HepG2 (cell line): Measurements from ENCODE around the gene MST1R. TPM values are rescaled to one million over a fixed set of nuclear protein-coding genes. Genes with fewer than 3 reads are reported as not detected.

Experiments used
- ARHGAP35 ChIP-seq: sonication (generic); formaldehyde crosslinking; IDR thresholded peaks from 2 replicates; pipeline ENCODE4 v1.9.0; 2022; ENCODE audit warnings: mild to moderate bottlenecking, inconsistent platforms, moderate library complexity, missing genetic modification reagents, borderline replicate concordance
- BRCA1 ChIP-seq: sonication (generic); formaldehyde crosslinking; IDR thresholded peaks from 2 replicates; pipeline ENCODE4 v1.4.0; 2020; ENCODE audit warnings: missing genetic modification reagents
- FOXC1 ChIP-seq: sonication (generic); formaldehyde crosslinking; IDR thresholded peaks from 2 replicates; pipeline ENCODE4 v1.8.0; 2022; ENCODE audit warnings: mild to moderate bottlenecking, missing genetic modification reagents, borderline replicate concordance
- HNRNPH1 ChIP-seq: fragments of 200-400 bp; formaldehyde crosslinking; optimal IDR thresholded peaks from 2 replicates; pipeline ENCODE3; 2017; ENCODE audit warnings: mild to moderate bottlenecking, low read depth, low read length
- HNRNPLL ChIP-seq: fragments of 200-400 bp; formaldehyde crosslinking; IDR thresholded peaks from 2 replicates; pipeline ENCODE4 v1.6.1; 2017; ENCODE audit warnings: mild to moderate bottlenecking, low read depth, low read length; ENCODE audit not compliant: poor library complexity, severe bottlenecking
- IKZF4 ChIP-seq: sonication (generic); formaldehyde crosslinking; IDR thresholded peaks from 2 replicates; pipeline ENCODE4 v1.5.1; 2020; ENCODE audit warnings: borderline replicate concordance, mild to moderate bottlenecking, low read depth, missing genetic modification reagents; ENCODE audit errors: not compliant biosample characterization
- KDM5A ChIP-seq: fragments of 200-600 bp; sonication (generic); IDR thresholded peaks from 2 replicates; pipeline ENCODE4 v1.7.0; 2018; ENCODE audit warnings: antibody characterized with exemption, mild to moderate bottlenecking, low read length, borderline replicate concordance
- KMT2B ChIP-seq: IDR thresholded peaks from 2 replicates; pipeline ENCODE4 v1.6.1; 2016; ENCODE audit warnings: missing genetic modification reagents, missing compliant biosample characterization
- MAFK ChIP-seq, 2 experiments: IDR thresholded peaks in 1 of 2; conservative IDR thresholded peaks in 1 of 2; 2 replicates each; pipeline ENCODE4 v1.6.1; 2011; ENCODE audit warnings: improper control_type of control experiment in 2 of 2, low read length in 2 of 2
- NFIB ChIP-seq: sonication (generic); formaldehyde crosslinking; IDR thresholded peaks from 2 replicates; pipeline ENCODE4 v1.9.0; 2021; ENCODE audit warnings: missing genetic modification reagents, mild to moderate bottlenecking, borderline replicate concordance
- NR2F1 ChIP-seq, 2 experiments: fragments of 450-650 bp in 1 of 2; formaldehyde crosslinking in 1 of 2; IDR thresholded peaks; 2 replicates each; pipeline versions ENCODE4 v1.5.0 to v1.6.1; 2016 to 2020; ENCODE audit warnings: mild to moderate bottlenecking in 1 of 2, missing compliant biosample characterization in 1 of 2, missing genetic modification reagents in 1 of 2, moderate library complexity in 1 of 2
- TEAD2 ChIP-seq: sonication (generic); formaldehyde crosslinking; IDR thresholded peaks from 2 replicates; pipeline ENCODE4 v1.9.0; 2021; ENCODE audit warnings: missing genetic modification reagents
- ZNF510 ChIP-seq: sonication (generic); formaldehyde crosslinking; IDR thresholded peaks from 2 replicates; pipeline ENCODE4 v1.4.0; 2020; ENCODE audit warnings: low read depth, mild to moderate bottlenecking, missing genetic modification reagents
- ZNF713 ChIP-seq: sonication (generic); formaldehyde crosslinking; IDR thresholded peaks from 2 replicates; pipeline ENCODE4 v1.4.0; 2020; ENCODE audit warnings: mild to moderate bottlenecking, missing genetic modification reagents
- ZNF737 ChIP-seq: sonication (generic); formaldehyde crosslinking; IDR thresholded peaks from 2 replicates; pipeline ENCODE4 v1.5.0; 2020; ENCODE audit warnings: missing genetic modification reagents, mild to moderate bottlenecking, borderline replicate concordance
- ZNF790 ChIP-seq: sonication (generic); formaldehyde crosslinking; IDR thresholded peaks from 2 replicates; pipeline ENCODE4 v1.8.0; 2022; ENCODE audit warnings: missing genetic modification reagents, mild to moderate bottlenecking, borderline replicate concordance
- ZNF891 ChIP-seq: sonication (generic); formaldehyde crosslinking; IDR thresholded peaks from 2 replicates; pipeline ENCODE4 v1.5.0; 2020; ENCODE audit warnings: mild to moderate bottlenecking, missing genetic modification reagents
- polyA plus RNA-seq, 8 experiments: library from polyadenylated mRNA; depleted of rRNA in 3 of 8; stranded (reverse) in 7 of 8; unstranded in 1 of 8; fragments of >200 nt; fragmentation: Illumina TruSeq in 4 of 8; extraction: Trizol in 4 of 8; gene quantifications; 2 replicates each; pipeline versions ENCODE4 v1.2.1 to v1.2.3, GENCODE V29; 2011 to 2016; ENCODE audit warnings: low read depth in 4 of 8, missing spikeins in 1 of 8, mixed read lengths in 1 of 8; ENCODE audit not compliant: insufficient read depth in 1 of 8
- total RNA-seq, 5 experiments: library from RNA; depleted of rRNA; stranded (reverse); fragments of >200 nt; fragmentation: Illumina TruSeq; extraction: Trizol; gene quantifications; 2 replicates each; pipeline ENCODE4 v1.2.3, GENCODE V29; 2016; ENCODE audit warnings: low read depth in 1 of 5
- TF ChIP-seq, protein P1 (sequence below): sonication (generic); formaldehyde crosslinking; IDR thresholded peaks from 2 replicates; pipeline ENCODE4 v1.8.0; 2022; ENCODE audit warnings: mild to moderate bottlenecking, missing genetic modification reagents, borderline replicate concordance
- TF ChIP-seq, protein P2 (sequence below): sonication (generic); formaldehyde crosslinking; IDR thresholded peaks from 2 replicates; pipeline ENCODE4 v1.5.1; 2020; ENCODE audit warnings: mild to moderate bottlenecking, missing genetic modification reagents, borderline replicate concordance
- TF ChIP-seq, protein P3 (sequence below): sonication (generic); formaldehyde crosslinking; IDR thresholded peaks from 2 replicates; pipeline ENCODE4 v1.8.1; 2023; ENCODE audit warnings: mild to moderate bottlenecking, inconsistent platforms, moderate library complexity, missing genetic modification reagents, borderline replicate concordance

MST1R gene
- total and polyA plus RNA-seq, 2 of the 13 experiments (the other 11 are each of a cell fraction or from before 2014, with no cell fraction given) = 0.11 to 0.77 TPM

DNA sequence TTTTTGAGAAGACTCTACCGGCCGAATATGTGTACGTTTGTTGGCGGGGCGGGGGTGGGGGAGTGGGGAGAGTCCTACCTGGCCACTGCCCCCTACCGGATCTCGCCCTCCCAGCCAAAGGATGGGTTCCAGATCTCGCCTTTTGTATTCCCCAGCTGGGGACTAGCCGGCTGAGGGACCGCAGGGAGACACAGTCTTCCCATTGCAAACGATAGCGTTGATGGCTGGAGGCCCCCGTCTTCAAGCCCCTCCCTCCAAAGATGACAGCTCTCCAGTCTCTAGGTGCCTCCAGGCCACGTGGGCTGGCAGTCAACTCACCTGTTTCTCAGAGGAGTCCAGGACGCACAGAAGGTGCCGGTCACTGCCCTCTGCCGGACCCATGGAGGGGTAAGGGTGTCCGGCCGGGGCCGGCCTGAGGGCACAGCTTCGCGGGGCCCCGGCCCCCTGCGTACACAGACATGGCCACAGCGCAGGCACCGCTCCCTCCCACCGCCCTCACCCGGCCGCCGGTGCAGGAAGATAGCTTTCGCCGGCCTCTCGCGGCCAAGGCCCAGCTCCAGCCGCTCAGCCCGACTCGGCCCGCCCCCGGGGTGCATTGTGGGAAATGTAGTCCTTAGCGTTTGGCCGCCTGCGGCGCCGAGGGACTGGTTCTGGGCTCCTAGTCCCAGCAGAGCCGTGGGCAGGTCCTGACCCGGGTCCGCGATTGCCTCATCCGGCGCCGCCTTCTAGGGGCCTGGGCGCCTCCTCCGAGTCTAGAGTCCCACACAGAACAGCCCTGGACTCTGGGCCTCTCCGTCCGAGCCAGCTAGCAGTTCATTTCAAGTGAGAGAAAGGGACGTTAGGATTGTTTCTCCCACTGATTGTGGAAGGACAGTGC is 25.9 kb upstream of the MST1R start, which contains the start of gene MON1A (continued):
- TF ChIP-seq HNRNPH1 (no peak), TEAD2 (no peak), BRCA1 (CRISPR knock-in tag) (no peak), IKZF4 (CRISPR knock-in tag) (no peak), NFIB (no peak), KMT2B (CRISPR knock-in tag) (peak; percentile 70), ZNF891 (CRISPR knock-in tag) (0 out of 2 replicates have a peak, but pooled peaks have one; percentile 94), MAFK (conservative IDR thresholded peaks at IDR 0.05 in 1 of 2, IDR thresholded peaks at IDR 0.05 in 1 of 2; ENCODE audit: low read length in 2 of 2) (no peak), ARHGAP35 (CRISPR knock-in tag) (no peak), NR2F1 (CRISPR knock-in tag; IDR thresholded peaks at IDR 0.05) (peak; percentile 74 to 79), ZNF790 (no peak), ZNF510 (CRISPR knock-in tag) (no peak), ZNF713 (CRISPR knock-in tag) (no peak), HNRNPLL (peak; percentile 76), FOXC1 (CRISPR knock-in tag) (no peak), KDM5A (peak; percentile 38; the same call in 1 of the 2 replicates), ZNF737 (CRISPR knock-in tag) (no peak)
- TF ChIP-seq, protein P1, sequence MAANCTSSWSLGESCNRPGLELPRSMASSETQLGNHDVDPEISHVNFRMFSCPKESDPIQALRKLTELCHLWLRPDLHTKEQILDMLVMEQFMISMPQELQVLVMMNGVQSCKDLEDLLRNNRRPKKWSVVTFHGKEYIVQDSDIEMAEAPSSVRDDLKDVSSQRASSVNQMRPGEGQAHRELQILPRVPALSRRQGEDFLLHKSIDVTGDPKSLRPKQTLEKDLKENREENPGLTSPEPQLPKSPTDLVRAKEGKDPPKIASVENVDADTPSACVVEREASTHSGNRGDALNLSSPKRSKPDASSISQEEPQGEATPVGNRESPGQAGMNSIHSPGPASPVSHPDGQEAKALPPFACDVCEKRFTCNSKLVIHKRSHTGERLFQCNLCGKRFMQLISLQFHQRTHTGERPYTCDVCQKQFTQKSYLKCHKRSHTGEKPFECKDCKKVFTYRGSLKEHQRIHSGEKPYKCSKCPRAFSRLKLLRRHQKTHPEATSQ (CRISPR knock-in tag) = peak; percentile 27; the same call in 1 of the 2 replicates
- TF ChIP-seq, protein P2, sequence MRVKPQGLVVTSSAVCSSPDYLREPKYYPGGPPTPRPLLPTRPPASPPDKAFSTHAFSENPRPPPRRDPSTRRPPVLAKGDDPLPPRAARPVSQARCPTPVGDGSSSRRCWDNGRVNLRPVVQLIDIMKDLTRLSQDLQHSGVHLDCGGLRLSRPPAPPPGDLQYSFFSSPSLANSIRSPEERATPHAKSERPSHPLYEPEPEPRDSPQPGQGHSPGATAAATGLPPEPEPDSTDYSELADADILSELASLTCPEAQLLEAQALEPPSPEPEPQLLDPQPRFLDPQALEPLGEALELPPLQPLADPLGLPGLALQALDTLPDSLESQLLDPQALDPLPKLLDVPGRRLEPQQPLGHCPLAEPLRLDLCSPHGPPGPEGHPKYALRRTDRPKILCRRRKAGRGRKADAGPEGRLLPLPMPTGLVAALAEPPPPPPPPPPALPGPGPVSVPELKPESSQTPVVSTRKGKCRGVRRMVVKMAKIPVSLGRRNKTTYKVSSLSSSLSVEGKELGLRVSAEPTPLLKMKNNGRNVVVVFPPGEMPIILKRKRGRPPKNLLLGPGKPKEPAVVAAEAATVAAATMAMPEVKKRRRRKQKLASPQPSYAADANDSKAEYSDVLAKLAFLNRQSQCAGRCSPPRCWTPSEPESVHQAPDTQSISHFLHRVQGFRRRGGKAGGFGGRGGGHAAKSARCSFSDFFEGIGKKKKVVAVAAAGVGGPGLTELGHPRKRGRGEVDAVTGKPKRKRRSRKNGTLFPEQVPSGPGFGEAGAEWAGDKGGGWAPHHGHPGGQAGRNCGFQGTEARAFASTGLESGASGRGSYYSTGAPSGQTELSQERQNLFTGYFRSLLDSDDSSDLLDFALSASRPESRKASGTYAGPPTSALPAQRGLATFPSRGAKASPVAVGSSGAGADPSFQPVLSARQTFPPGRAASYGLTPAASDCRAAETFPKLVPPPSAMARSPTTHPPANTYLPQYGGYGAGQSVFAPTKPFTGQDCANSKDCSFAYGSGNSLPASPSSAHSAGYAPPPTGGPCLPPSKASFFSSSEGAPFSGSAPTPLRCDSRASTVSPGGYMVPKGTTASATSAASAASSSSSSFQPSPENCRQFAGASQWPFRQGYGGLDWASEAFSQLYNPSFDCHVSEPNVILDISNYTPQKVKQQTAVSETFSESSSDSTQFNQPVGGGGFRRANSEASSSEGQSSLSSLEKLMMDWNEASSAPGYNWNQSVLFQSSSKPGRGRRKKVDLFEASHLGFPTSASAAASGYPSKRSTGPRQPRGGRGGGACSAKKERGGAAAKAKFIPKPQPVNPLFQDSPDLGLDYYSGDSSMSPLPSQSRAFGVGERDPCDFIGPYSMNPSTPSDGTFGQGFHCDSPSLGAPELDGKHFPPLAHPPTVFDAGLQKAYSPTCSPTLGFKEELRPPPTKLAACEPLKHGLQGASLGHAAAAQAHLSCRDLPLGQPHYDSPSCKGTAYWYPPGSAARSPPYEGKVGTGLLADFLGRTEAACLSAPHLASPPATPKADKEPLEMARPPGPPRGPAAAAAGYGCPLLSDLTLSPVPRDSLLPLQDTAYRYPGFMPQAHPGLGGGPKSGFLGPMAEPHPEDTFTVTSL (CRISPR knock-in tag) = no peak
- TF ChIP-seq, protein P3, sequence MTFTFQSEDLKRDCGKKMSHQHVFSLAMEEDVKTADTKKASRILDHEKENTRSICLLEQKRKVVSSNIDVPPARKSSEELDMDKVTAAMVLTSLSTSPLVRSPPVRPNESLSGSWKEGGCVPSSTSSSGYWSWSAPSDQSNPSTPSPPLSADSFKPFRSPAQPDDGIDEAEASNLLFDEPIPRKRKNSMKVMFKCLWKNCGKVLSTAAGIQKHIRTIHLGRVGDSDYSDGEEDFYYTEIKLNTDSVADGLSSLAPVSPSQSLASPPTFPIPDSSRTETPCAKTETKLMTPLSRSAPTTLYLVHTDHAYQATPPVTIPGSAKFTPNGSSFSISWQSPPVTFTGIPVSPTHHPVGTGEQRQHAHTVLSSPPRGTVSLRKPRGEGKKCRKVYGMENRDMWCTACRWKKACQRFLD (CRISPR knock-in tag) = peak; percentile 59; the same call in 1 of the 2 replicates
